Muscle layer of duodenum (tissue), 2 donors: ENCODE data around the gene TTBK1.

Experiments used
- H3K27ac ChIP-seq: one replicate; pipeline ENCODE4 v1.7.0; 2013; ENCODE audit warnings: mild to moderate bottlenecking, low read length
- H3K27me3 ChIP-seq: one replicate; pipeline ENCODE4 v1.7.0; 2013; ENCODE audit warnings: low read depth, mild to moderate bottlenecking, control low read depth, low read length
- H3K36me3 ChIP-seq, 2 donors: one replicate each; pipeline ENCODE4 v1.7.0; 2013; ENCODE audit warnings: low read length in 2 of 2, control low read depth in 1 of 2, mild to moderate bottlenecking in 1 of 2; ENCODE audit not compliant: insufficient read depth in 2 of 2, control insufficient read depth in 1 of 2
- H3K4me1 ChIP-seq, 2 donors: one replicate each; pipeline ENCODE4 v1.7.0; 2013; ENCODE audit warnings: low read length in 2 of 2, mild to moderate bottlenecking in 2 of 2, control low read depth in 1 of 2, moderate library complexity in 1 of 2; ENCODE audit not compliant: insufficient read depth in 2 of 2, control insufficient read depth in 1 of 2
- H3K4me3 ChIP-seq, 2 donors: one replicate each; pipeline ENCODE4 v1.7.0; 2013; ENCODE audit warnings: low read length in 2 of 2, low read depth in 1 of 2, mild to moderate bottlenecking in 1 of 2
- H3K9me3 ChIP-seq, 2 donors: one replicate each; pipeline ENCODE4 v1.7.0; 2013; ENCODE audit warnings: low read length in 2 of 2, control low read depth in 1 of 2, mild to moderate bottlenecking in 1 of 2; ENCODE audit not compliant: control insufficient read depth in 1 of 2
- donor health status: healthy.

Gene TTBK1

GRCh38 chr6:43211955-43212354 is 31.3 kb upstream of the TTBK1 start:
- H3K9me3 ChIP-seq = no peaks in the 10 kb centered on the region
- no peaks in the 10 kb centered on the region for H3K27me3 ChIP-seq
- H3K4me1 ChIP-seq = no peaks in the 10 kb centered on the region
- H3K27ac ChIP-seq = no peak overlapping the region
- peaks cover 14 to 32% of the 10 kb centered on the region in 2 donors for H3K36me3 ChIP-seq
- H3K4me3 ChIP-seq = no peak overlapping the region

- Histone ChIP-seq H3K4me3 (no peak overlapping the region), H3K27me3 (no peaks in the 10 kb centered on the region), H3K36me3 (peaks cover 14 to 38% of the 10 kb centered on the region in 2 donors), H3K27ac (no peak overlapping the region), H3K4me1 (no peaks in the 10 kb centered on the region), H3K9me3 (no peaks in the 10 kb centered on the region)
Observed at GRCh38 chr6:43213431-43213830, 29.9 kb upstream of the TTBK1 start.

GRCh38 chr6:43215066-43215465 is 28.2 kb upstream of the TTBK1 start:
- H3K27ac ChIP-seq = no peak overlapping the region
- H3K36me3 ChIP-seq = peaks cover 14 to 48% of the 10 kb centered on the region in 2 donors
- no peak overlapping the region for H3K4me3 ChIP-seq
- no peaks in the 10 kb centered on the region for H3K27me3 ChIP-seq
- no peaks in the 10 kb centered on the region for H3K9me3 ChIP-seq
- H3K4me1 ChIP-seq = no peaks in the 10 kb centered on the region

- no peak overlapping the region for H3K4me3 ChIP-seq
- H3K9me3 ChIP-seq = no peaks in the 10 kb centered on the region
- H3K4me1 ChIP-seq = no peaks in the 10 kb centered on the region
- H3K27me3 ChIP-seq = no peaks in the 10 kb centered on the region
- peaks cover 19 to 60% of the 10 kb centered on the region in 2 donors for H3K36me3 ChIP-seq
- H3K27ac ChIP-seq = no peak overlapping the region
Observed at GRCh38 chr6:43216200-43216599, 27.1 kb upstream of the TTBK1 start.

GRCh38 chr6:43217351-43217750 is 25.9 kb upstream of the TTBK1 start:
- Histone ChIP-seq H3K4me3 (no peak overlapping the region), H3K9me3 (no peaks in the 10 kb centered on the region), H3K36me3 (peaks cover 22 to 62% of the 10 kb centered on the region in 2 donors), H3K4me1 (no peaks in the 10 kb centered on the region), H3K27ac (no peak overlapping the region), H3K27me3 (no peaks in the 10 kb centered on the region)

- no peaks in the 10 kb centered on the region for H3K27me3 ChIP-seq
- no peak overlapping the region for H3K27ac ChIP-seq
- H3K4me3 ChIP-seq = no peak overlapping the region
- no peaks in the 10 kb centered on the region for H3K9me3 ChIP-seq
- H3K36me3 ChIP-seq = peaks cover 30 to 71% of the 10 kb centered on the region in 2 donors
- H3K4me1 ChIP-seq = no peaks in the 10 kb centered on the region
Observed at GRCh38 chr6:43219119-43219518, 24.2 kb upstream of the TTBK1 start.

GRCh38 chr6:43219814-43220213 is 23.5 kb upstream of the TTBK1 start:
- Histone ChIP-seq H3K4me3 (no peak overlapping the region), H3K36me3 (peaks cover 30 to 77% of the 10 kb centered on the region in 2 donors), H3K27ac (no peak overlapping the region), H3K9me3 (no peaks in the 10 kb centered on the region), H3K27me3 (no peaks in the 10 kb centered on the region), H3K4me1 (no peaks in the 10 kb centered on the region)

- H3K36me3 ChIP-seq = peaks cover 26 to 71% of the 10 kb centered on the region in 2 donors
- no peak overlapping the region for H3K27ac ChIP-seq
- no peaks in the 10 kb centered on the region for H3K27me3 ChIP-seq
- no peaks in the 10 kb centered on the region for H3K4me1 ChIP-seq
- H3K4me3 ChIP-seq = no peak overlapping the region
- H3K9me3 ChIP-seq = no peaks in the 10 kb centered on the region
Observed at GRCh38 chr6:43220439-43220951, 22.8 kb upstream of the TTBK1 start.

GRCh38 chr6:43221046-43221972 is 22.0 kb upstream of the TTBK1 start:
- no peaks in the 10 kb centered on the region for H3K4me1 ChIP-seq
- no peaks in the 10 kb centered on the region for H3K9me3 ChIP-seq
- no peaks in the 10 kb centered on the region for H3K27me3 ChIP-seq
- peaks cover 21 to 62% of the 10 kb centered on the region in 2 donors for H3K36me3 ChIP-seq
- no peak overlapping the region for H3K4me3 ChIP-seq
- no peak overlapping the region for H3K27ac ChIP-seq

- Histone ChIP-seq H3K36me3 (peaks cover 20 to 51% of the 10 kb centered on the region in 2 donors), H3K4me3 (no peak overlapping the region), H3K9me3 (no peaks in the 10 kb centered on the region), H3K4me1 (no peaks in the 10 kb centered on the region), H3K27ac (no peak overlapping the region), H3K27me3 (no peaks in the 10 kb centered on the region)
Observed at GRCh38 chr6:43222418-43223059, 20.7 kb upstream of the TTBK1 start.

- no peaks in the 10 kb centered on the region for H3K9me3 ChIP-seq
- no peaks in the 10 kb centered on the region for H3K27me3 ChIP-seq
- H3K36me3 ChIP-seq = peaks cover 20 to 47% of the 10 kb centered on the region in 2 donors
- peaks cover 0 to 2% of the 10 kb centered on the region in 2 donors for H3K4me1 ChIP-seq
- no peak overlapping the region for H3K4me3 ChIP-seq
- no peak overlapping the region for H3K27ac ChIP-seq
Observed at GRCh38 chr6:43223175-43223574, 20.1 kb upstream of the TTBK1 start.
